ENCODE data around the gene NEUROD2.

Gene NEUROD2

DNA sequence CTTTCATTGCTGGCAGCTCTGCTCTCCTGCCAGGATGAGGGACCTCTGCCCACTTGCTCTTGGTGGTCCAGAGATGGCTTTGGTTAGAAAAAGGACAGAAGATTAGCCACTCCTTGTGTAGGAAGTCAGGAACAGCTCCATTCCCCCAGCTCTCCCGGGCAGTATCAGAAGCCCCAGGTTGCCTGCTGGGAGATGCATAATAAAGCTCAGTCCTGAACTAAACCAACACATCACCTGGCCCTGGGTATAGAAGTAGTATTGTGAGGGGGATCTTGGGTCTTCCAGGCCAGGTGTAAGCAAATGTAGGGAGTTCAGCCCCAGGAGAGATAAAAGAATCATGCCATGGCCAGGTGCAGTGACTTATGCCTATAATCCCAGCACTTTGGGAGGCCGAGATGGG lies 52.4 kb downstream of the NEUROD2 start:
- TF ChIP-seq, protein P1, sequence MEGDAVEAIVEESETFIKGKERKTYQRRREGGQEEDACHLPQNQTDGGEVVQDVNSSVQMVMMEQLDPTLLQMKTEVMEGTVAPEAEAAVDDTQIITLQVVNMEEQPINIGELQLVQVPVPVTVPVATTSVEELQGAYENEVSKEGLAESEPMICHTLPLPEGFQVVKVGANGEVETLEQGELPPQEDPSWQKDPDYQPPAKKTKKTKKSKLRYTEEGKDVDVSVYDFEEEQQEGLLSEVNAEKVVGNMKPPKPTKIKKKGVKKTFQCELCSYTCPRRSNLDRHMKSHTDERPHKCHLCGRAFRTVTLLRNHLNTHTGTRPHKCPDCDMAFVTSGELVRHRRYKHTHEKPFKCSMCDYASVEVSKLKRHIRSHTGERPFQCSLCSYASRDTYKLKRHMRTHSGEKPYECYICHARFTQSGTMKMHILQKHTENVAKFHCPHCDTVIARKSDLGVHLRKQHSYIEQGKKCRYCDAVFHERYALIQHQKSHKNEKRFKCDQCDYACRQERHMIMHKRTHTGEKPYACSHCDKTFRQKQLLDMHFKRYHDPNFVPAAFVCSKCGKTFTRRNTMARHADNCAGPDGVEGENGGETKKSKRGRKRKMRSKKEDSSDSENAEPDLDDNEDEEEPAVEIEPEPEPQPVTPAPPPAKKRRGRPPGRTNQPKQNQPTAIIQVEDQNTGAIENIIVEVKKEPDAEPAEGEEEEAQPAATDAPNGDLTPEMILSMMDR (conservative IDR thresholded peaks at IDR 0.05; ENCODE audit: low read depth, low read length), result no peak
- H3K4me3 ChIP-seq (ENCODE audit: low read depth, low read length), result no peak overlapping the region
- DNase-seq (ENCODE audit: low read depth), result no peak

All from choroid plexus epithelial cell (primary cell).